Kidney epithelial cell (primary cell): ENCODE measurements around the gene MAP4K1. TPM values are rescaled to one million over a fixed set of nuclear protein-coding genes. Genes with fewer than 3 reads are reported as not detected.
"Not testable (repeated sequence)": the region's sequence is repeated elsewhere in the genome, so short reads cannot be mapped to it uniquely, and the experiment has no call there.

Source experiments
- DNase-seq: peaks from one replicate; pipeline ENCODE4 v3.0.0-alpha.2; 2010; ENCODE audit warnings: low read depth
- H3K27me3 ChIP-seq: 2 replicates; pipeline ENCODE4 v1.6.0; 2011; ENCODE audit warnings: low read length; ENCODE audit not compliant: control insufficient read depth, insufficient read depth
- H3K36me3 ChIP-seq: 2 replicates; pipeline ENCODE4 v1.5.1; 2011; ENCODE audit warnings: low read length; ENCODE audit not compliant: control insufficient read depth, insufficient read depth
- H3K4me3 ChIP-seq: 2 replicates; pipeline ENCODE4 v1.5.1; 2011; ENCODE audit warnings: low read depth, mild to moderate bottlenecking, control low read depth, low read length
- CTCF ChIP-seq: IDR thresholded peaks from 2 replicates; pipeline ENCODE4 v1.5.1; 2011; ENCODE audit warnings: mild to moderate bottlenecking, moderate library complexity, low read length, control low read depth, inconsistent platforms; ENCODE audit not compliant: insufficient read depth, poor library complexity, severe bottlenecking
- total RNA-seq: library from RNA; depleted of rRNA; stranded (reverse); fragments of >200 nt; gene quantifications from 2 replicates; pipeline ENCODE4 v1.2.3, GENCODE V29; 2015

Gene MAP4K1
- total RNA-seq, 1 donor from 2014 or later = 4.7 TPM

DNA sequence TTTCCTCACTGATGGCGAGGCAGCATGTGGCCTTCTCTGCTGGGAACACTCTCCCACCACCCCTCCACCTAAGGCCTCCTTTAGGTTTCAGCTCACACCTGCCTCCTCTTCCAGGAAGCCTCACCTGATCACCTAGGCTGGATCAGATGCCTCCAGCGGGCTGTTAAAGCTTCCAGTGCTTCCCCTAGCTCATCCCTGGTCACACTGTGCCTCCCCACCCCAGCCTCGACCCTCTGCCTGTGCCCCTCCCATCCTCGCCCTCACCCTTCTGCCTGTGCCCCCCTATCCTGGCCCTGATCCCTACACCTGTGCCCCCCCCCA is 33.8 kb downstream of the MAP4K1 start:
- H3K27me3 ChIP-seq = no peaks in the 10 kb centered on the region

GRCh38 chr19:38583219-38583984 is 34.4 kb downstream of the MAP4K1 start:
- DNase-seq = no peak
- Histone ChIP-seq H3K4me3 (no peak overlapping the region), H3K36me3 (no peaks in the 10 kb centered on the region), H3K27me3 (no peaks in the 10 kb centered on the region)
- TF ChIP-seq CTCF = no peak

More for the DNA sequence above, 33.8 kb downstream of the MAP4K1 start:
- no peak for TF ChIP-seq CTCF
- Histone ChIP-seq H3K36me3 (no peaks in the 10 kb centered on the region), H3K4me3 (no peak overlapping the region)
- no peak for DNase-seq

- Histone ChIP-seq H3K36me3 (no peaks in the 10 kb centered on the region), H3K27me3 (no peaks in the 10 kb centered on the region), H3K4me3 (no peak overlapping the region)
- no peak for TF ChIP-seq CTCF
- DNase-seq = no peak
Observed at GRCh38 chr19:38580080-38580479, 37.7 kb downstream of the MAP4K1 start.

GRCh38 chr19:38579304-38579703 is 38.4 kb downstream of the MAP4K1 start:
- not testable (repeated sequence) for H3K4me3 ChIP-seq, DNase-seq, H3K36me3 ChIP-seq, H3K27me3 ChIP-seq

DNA sequence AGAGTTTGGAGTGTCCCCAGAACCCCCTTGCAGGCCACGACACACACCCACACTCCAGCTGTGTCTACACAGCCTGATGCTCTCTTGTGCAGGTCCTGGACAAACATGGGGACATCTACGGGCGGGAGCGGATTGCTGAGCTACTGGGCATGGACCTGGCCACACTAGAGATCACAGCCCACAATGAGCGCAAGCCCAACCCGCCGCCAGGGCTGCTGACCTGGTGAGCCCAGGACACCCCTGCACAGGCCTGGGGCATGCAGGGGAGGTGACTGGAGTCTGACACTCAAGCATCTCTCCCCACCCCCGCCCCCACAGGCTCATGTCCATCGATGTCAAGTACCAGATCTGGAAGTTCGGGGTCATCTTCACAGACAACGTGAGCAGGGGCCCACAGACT is 39.9 kb downstream of the MAP4K1 start:
- TF ChIP-seq CTCF = no peak
- DNase-seq = no peak
- H3K36me3 ChIP-seq = no peaks in the 10 kb centered on the region
- no peaks in the 10 kb centered on the region for H3K27me3 ChIP-seq
- no peak overlapping the region for H3K4me3 ChIP-seq

GRCh38 chr19:38571682-38572081 is 46.1 kb downstream of the MAP4K1 start:
- Histone ChIP-seq H3K4me3 (no peak overlapping the region), H3K27me3 (peaks cover 5% of the 10 kb centered on the region), H3K36me3 (no peaks in the 10 kb centered on the region)
- TF ChIP-seq CTCF = no peak
- no peak for DNase-seq
